SU-DHL-6 (cell line): ENCODE data around the gene FOXA2.

Experiments
- CTCF ChIP-seq: fragments of 200-600 bp; sonication (generic); IDR thresholded peaks from one replicate; pipeline ENCODE4 v1.5.1; 2017; ENCODE audit warnings: antibody characterized with exemption, mild to moderate bottlenecking, low read length, moderate library complexity; ENCODE audit not compliant: insufficient read depth, poor library complexity, severe bottlenecking
- EZH2phosphoT487 ChIP-seq: fragments of 200-600 bp; sonication (generic), shearing (Covaris generic); conservative IDR thresholded peaks from 2 replicates; pipeline ENCODE4 v1.6.1; 2018; ENCODE audit warnings: mild to moderate bottlenecking, antibody characterized with exemption, low read length, moderate library complexity, mixed read lengths

DNA sequence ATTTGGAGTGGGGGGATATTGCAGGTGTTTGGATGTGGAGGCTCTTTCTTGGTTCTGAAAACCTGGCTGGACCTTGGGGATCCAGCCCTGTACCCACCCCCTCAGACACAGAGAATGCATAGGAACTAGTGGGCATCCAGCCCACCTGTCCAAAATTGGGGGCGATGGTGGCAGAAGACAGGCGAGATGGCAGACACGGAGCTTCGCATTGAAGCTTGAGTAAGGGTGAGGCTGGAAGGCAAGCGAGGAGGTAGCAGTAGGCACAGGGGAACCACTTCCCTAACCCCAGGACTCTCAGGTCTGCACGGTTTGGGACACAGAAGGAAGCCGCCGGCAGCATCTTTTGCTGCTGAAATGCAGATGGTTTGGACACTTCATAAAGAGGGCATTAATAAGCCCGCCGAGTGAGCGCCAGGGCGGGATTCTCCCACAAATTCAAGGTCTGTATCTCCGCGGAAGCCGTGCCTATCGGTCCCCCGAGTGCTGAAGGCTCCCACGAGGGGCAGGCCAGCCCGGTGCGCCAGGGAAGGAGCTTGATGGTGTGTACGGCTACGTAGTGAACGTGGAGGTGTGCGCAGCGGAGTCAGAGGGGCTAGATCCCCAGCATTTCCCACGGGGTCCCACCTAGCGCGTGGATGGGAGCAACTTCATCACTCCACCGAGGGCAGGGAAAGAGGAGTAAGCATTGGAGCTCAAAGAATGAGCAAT, 1.6 kb upstream of the FOXA2 start:
- no peak for TF ChIP-seq CTCF
- no peak for TF ChIP-seq EZH2phosphoT487
